ENCODE data around the gene ARHGDIB.

The ARHGDIB gene

DNA sequence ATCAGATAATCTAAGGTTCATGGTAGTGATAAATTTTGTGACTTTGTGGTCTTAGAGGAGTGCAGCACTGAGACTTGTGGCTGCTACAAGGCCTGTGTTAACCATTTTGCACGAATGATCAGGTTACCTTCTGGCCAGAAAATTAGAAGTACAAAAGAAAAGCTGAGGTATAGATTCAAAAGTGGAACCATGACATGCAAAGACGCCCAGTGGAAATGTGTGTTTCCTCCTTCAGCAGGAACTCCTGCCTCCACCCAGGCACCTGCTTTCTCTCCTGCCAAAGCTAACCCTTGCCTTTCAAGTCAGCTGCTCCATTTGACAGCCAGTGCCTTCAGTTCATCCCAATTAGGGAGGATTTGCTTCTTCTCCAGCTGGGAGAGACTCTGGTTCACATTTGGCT is 21.6 kb upstream of the ARHGDIB start:
- DNase-seq (ENCODE audit: low read depth in 2 of 2) = no peak

DNA sequence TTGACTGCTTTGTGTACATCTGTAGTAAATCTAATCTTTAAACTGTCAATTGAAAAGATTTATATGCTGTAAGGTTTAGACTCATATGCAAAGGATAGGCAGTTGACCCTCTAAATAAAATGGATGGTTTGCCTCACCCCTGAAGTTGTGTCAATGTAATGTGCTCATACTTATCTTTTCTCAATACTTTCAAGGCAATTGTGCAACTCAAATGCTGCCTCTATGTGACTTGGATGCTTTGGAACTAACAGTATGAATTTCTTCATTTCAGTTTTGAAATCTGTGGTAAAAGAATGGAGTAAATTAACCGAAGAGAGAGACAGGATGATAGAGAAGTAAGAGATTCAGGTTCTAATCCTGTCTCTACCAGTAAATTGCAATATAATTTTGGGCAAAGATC is 21.2 kb upstream of the ARHGDIB start:
- no peak for DNase-seq (ENCODE audit: low read depth in 2 of 2)

DNA sequence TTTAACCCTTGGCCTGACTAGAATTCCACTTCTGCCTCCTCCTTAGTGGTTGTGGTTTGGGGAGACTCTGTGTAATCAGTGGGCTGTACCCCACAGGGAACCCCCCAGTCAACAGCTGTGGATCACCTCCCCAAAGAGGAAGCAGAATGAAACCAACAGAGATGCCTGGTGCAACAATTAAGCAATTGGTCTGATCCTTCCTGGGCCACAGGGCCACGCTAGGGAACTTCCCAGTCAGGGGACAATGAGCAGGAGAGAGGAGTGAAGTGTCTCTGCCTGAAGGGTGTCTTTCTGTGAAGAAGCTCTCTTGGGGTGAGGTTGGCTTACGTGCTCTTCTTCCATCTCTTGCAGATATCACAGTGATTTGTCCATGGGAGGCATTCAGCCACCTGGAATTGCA is 19.6 kb upstream of the ARHGDIB start:
- DNase-seq (ENCODE audit: low read depth in 2 of 2) = no peak

DNA sequence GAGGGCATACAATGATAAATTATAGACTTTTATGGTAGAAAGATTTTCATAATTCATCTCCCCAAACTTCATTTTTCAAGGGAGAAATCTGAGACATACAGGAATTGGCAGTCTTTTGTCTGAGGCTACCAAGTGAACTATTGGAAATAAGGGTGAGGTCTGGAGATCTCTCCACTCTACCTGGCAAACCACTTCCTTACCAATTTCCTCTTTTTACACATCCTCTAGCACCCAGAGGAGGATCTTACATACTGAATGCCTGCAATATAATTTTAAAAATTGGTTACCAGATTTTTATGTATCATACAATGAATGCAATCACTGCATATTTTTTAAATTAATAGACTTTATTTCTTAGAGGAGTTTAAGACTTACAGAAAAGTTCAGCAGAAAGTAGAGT is 18.1 kb upstream of the ARHGDIB start:
- no peak for DNase-seq (ENCODE audit: low read depth in 2 of 2)

DNA sequence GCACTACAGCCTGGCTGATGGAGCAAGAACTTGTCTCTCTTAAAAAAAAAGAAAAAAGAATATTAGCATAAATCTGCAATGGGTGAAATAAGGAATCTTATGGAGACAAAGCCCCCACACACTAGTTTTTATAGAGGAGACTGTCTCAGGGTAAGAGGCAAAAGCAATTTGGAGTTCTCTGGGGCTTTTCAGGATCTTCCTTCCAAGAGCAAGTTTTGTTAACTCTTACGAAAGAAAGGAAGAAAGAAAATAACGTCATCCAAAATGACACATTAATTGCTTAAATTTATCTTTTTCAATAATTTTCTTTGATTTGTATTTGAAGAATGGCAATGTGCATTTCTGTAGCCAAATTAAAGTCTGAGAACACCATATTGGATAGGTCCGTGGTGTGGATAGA is 15.3 kb upstream of the ARHGDIB start:
- DNase-seq (ENCODE audit: low read depth in 2 of 2) = no peak

DNA sequence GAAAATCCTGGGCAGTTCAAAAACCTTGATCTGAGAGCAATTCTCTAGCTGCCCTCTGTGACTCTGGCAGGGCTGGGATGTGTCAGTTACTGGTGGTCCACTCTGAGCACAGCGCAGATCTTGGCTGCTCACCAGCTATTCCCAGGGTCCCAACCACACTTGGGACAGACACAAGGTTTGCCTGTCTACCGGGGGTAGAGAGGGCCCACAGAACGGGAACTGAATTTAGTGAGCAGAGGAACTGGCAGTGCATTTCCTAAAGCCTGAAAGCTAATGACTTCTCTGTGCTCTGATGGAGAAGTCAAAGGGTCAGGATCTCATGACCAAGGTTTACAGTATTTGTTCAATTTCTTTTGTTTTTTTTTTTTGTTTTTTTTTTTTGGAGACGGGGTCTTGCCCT is 14.1 kb upstream of the ARHGDIB start:
- no peak for DNase-seq (ENCODE audit: low read depth in 2 of 2)

DNA sequence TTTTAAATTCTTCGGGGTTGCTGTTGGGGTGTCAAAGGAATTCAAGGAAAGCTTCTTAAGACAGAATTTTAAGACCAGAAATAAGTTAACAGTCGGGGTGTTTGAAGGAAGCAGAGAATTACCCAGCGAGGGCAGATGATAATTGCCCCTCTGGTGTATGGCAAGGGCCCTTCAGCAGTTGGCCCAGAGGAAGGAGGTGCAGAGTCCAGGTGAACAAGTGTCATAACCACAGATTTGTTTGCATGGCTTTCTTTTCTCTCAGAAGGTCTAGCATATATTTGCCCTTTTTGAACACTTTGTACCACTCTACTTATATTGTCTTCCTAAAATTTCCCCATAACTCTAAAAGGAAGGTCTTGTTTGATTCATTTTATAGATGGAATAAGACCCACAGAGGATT is 13.2 kb upstream of the ARHGDIB start:
- DNase-seq (ENCODE audit: low read depth in 2 of 2) = no peak

DNA sequence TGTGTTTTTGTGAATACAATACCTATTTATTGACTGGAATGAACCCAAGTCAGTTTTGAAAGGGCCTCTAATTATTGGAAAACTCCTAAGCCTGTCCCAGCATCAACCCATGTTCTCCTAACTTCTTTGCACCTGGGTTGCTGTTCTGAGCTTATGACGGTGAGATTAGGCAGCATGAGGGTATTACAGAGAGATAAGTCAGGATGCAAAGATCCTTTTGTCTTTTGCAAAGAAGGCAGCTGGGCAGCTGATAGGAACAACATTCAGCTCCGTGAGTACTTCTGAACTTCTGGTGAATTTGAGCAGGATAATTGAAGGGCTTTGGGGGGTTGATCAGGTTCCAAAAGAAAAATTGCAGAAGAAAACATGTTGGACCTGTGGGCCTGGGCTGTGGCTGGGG is 11.4 kb upstream of the ARHGDIB start, which contains the start of gene PDE6H:
Gene PDE6H (plus strand): TSS at position 227 of the 400 bp plus-strand sequence. CDS start 4,971 bp downstream, outside the sequence.
- no peak for DNase-seq (ENCODE audit: low read depth in 2 of 2)

DNA sequence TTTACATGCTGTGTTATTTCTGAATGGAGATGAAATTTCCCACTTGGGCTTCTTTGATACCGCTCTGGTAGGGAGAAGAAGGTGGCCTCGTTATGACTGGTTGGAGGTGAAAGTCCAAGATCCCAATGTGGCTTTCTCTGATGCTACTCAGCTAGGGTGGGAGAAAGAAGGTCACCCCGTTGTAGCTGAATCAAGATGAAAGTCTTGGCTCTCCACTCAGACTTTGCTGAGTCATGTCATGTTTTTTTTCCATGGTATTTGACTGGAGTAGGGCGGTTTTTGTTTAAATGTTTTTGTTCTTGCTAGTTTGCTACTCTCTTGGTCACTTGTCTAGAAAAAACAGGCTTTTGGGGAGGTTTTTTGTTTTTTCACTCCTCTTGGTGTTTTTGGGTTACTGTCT is 9.1 kb upstream of the ARHGDIB start:
- no peak for DNase-seq (ENCODE audit: low read depth in 2 of 2)

DNA sequence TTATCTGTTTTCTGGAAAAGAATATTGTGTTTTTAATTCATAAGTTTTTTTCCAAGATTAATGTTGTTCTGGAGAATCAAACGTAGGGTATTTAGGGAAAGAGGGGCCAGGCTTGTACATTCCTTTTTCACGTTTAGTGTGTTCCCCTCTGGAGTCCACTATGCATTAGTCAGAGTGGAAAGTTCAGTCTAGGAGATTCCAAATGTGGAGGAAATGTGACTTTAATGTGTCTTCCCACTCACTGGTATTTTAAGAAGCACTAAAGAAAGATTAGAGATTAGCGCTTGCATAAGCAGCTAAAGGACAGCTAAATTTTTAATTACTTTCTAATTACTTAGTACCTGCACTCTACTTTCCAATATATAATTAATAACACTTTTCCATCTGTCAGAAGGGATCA is 7.1 kb upstream of the ARHGDIB start:
- DNase-seq (ENCODE audit: low read depth in 2 of 2) = no peak

DNA sequence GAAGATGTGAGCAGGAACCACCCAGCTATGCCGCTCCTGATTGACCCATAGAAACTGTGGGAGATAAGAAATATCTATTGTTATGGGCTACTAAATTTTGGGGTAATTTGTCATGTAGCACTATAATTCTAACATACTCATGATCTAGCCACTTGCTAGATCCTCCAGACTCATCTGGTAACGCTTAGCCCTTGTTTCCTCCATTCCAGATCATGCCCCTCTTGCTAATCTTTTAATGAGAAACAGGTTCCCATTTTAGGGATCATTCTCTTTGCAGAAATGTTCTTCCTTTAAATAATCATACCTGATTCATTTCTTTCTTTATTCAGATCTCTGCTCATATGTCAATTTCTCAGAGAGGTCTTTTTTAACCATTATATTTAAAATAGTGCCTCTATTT is 3.8 kb upstream of the ARHGDIB start:
- DNase-seq (ENCODE audit: low read depth in 2 of 2) = no peak

DNA sequence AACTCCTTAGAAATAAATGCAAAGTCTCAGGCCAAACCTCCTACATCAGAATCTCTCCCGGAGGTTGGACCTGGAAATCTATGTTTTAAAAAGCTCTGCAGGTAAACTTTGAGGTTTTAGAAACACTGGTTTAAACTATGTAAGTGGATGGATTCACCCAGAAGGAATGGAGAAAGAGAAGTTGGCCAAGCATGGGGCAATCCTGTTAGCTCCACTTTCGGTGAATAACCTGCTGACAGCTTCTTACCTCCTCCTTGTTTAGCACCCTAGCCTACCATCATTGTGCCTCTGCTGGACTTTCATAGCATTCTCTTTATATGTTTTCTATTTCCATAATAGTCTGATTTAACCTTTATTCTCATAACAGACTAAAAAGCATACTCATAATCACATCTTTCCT is 3.0 kb upstream of the ARHGDIB start:
- DNase-seq (ENCODE audit: low read depth in 2 of 2) = no peak

DNA sequence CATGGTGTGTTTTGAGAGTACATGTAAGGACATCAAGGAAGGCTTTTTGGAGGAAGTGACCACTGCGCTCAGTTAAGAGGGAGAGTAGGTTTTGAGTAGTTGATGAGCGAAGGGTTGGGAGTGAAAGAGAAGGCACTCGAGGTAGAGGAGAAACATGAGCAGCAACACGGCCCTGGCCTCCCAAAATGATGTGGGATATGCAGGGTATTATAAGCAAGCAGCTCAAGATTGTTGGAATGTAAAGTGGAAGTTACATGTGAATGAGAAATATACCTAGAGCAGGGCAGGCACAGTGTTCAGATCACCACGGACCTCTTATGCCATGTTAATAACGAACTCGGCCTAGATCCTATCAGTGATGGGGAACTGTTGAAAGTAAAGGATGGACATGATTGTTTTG is 2.1 kb upstream of the ARHGDIB start:
- no peak for DNase-seq (ENCODE audit: low read depth in 2 of 2)

DNA sequence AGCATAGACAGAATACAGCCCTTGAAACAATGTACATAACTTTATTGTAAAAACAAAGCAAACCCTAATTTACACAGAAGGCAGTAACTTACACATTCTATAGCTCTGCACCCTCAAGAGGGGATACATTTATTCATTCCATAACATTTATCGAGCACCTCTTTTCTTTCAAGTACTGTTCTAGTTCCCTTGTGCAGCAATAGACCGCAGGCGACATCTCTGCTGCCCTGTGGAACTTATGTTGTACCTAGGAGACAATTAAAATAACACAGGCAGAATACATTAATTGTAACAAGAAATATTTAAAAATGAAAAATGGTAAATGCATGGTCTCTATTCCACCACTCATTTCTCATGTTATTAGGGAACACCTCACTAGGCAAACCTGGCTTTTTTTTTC is 1.4 kb upstream of the ARHGDIB start:
- no peak for DNase-seq (ENCODE audit: low read depth in 2 of 2)

DNA sequence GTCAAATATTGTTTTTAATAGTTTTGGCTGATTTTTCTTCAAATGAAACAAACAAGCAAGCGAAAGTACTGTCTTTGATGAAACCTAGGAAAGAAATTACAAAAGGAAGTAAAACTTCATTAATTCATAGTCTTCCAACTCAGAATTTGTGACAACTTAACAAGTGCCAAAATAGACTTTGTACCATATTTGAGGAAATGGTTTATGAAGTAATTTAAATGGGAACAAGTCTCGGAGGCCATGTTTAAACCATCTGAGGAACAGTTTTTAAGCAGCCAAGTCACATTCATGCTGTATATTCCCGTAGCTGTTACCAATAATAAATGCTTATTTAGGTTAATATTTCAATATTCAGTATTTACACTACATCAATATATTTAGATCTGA is 745 bp upstream of the ARHGDIB start:
- DNase-seq (ENCODE audit: low read depth in 2 of 2) = no peak

DNA sequence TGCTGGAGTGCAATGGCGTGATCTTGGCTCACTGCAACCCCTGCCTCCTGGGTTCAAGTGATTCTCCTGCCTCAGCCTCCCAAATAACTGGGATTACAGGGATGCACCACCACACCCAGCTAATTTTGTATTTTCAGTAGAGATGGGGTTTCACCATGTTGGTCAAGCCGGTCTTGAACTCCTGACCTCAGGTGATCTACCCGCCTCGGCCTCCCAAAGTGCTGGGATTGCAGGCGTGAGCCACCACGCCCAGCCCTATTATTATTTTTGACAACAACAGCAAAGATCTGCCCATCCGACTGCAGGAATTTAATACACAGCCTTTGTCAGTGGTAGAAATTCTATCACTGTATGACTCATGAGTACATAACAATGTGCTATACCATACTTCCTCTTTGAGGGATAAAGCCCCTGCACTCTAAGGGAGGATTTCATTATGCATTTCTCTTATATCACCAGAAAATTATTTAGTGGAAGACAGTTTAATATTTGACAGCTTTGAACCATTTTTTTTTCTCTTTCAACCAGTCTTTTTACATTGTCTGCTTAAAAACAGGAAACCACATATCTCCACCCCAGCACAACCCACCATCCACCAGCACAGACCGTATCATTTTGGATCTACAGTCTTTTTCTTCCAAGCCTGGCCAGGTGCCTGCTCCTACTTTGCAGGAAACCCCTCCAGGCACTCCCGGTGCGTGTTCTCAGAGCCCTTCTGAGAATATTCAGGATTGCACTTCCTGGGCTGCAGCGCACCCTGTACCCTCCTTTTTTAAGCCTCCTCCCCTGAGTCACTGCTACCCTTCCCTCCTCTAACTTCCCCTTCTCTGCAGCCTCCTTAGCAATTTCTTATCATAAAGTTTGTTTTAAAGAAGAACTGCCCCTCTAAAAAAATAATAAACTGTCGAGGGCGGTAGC is 594 bp downstream of the ARHGDIB start:
- no peak for DNase-seq (ENCODE audit: low read depth in 2 of 2)

DNA sequence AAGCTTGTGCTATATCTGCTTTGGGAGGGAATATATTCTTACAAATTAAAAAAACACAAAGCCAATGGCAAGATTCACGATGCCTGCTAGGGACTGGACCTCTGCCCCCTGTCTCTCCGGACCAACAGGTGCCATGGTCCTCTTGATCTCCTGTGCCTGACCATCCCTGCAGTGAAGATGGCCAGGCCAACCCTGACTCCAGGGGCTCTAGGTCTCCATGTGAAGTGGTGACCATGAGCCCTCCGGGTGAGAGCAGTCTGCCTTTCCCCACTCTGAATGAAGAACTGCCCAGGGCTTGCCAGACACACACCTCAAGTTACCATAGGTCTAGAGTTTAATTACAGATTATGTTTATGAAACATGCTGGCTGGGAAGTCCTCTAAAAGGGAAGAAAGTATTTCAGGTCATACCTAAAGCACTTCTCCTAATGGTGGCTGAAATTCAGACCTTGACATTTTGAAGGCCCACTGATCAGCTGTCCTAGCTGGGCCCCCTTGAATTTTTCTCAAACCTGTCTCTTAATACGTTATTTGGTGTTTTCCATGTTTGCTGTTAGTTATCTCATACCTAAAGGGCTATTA is 1.4 kb downstream of the ARHGDIB start:
- no peak for DNase-seq (ENCODE audit: low read depth in 2 of 2)

DNA sequence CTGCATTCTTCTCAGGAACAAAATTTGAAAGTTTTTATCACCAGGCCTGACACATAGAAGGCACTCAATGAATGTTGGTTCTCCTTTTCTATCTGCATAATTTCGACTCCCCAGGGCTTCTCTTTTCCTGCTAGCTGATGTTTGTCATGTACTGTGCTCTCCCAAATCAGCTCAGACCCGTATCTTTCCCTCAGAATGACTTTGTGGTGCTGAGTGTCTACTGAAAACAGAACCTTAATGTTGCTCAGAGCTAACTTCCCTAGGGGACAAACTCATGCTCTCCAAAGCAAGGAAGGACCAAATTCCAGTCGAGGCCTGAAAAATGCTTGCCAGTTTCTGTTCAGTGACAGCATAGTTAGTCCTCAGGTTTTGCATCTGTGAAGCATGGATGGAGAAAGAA is 1.9 kb downstream of the ARHGDIB start:
- no peak for DNase-seq (ENCODE audit: low read depth in 2 of 2)

DNA sequence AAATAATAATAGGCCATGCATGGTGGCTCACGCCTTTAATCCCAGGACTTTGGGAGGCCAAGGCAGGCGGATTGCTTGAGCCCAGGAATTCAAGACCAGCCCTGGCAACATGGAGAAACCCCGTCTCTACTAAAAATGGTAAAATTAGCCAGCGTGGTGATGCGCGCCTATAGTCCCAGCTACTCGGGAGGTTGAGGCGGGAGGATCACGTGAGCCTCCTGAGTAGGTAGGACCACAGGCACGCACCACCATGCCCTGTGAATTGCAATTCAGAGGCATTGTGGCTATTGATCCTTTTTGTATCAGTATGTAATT is 2.3 kb downstream of the ARHGDIB start:
- no peak for DNase-seq (ENCODE audit: low read depth in 2 of 2)

DNA sequence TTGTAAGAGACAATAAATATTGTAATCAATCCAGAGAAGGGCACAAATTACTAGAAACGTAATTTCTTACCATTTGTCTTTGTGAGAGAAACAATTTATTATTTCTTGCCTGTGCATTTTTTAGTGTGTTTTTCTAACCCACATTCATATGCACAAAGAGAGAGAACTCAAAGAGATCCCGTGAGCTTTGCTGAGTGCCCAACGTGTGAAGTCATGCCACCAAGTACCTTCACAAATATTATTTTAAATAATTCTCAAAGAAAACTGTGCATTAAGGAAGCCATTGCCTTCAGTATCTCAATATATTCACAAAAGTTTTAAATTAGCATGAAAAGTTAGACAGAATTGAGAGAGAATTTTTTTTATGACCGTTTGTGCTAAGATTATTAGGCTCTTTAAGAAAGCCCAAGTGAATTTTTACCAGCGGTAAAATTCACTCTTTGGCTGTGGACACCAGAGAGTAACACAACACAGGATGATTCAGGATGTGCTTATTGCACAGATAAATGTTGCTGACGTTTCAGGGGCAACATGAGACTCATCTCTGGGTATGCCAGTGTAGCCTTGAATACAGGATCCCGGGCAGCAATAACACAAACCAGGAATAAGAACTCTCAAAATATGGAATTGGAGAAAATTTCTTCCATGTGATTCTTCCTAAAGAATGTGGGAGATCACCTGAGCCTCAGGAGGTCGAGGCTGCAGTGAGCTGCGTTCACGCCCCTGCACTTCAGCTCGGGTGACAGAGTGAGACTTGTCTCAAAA is 2.9 kb downstream of the ARHGDIB start:
- DNase-seq (ENCODE audit: low read depth in 2 of 2) = no peak

DNA sequence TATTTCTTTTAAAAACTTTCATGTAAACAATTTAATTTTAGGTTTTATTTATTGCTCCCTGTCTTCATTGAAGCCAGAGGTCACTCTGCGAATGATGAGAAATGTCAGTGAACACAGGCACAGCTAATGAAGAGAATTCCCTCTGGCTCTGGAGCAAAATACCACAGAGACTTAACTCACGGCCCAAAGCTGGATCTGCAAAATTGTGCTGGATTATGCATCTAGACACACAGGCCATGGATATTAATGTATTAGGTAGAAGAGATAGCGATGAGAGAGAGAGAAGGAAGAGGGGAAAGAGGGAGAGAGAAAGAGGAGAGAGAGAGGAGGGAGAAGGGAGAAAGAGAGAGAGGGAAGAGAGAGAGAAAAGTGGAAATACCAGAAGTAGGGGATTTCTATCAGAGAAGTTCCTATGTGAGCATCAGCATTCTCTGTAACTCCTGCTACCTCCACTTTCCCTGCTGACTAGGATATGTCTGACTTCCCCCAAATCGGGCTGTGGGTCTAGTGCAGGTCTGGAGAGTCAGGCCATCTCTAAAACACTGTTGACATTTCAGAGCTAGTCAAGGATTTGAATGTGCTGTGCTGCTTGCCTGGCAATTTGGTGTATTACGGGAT is 3.7 kb downstream of the ARHGDIB start:
- DNase-seq (ENCODE audit: low read depth in 2 of 2) = no peak

DNA sequence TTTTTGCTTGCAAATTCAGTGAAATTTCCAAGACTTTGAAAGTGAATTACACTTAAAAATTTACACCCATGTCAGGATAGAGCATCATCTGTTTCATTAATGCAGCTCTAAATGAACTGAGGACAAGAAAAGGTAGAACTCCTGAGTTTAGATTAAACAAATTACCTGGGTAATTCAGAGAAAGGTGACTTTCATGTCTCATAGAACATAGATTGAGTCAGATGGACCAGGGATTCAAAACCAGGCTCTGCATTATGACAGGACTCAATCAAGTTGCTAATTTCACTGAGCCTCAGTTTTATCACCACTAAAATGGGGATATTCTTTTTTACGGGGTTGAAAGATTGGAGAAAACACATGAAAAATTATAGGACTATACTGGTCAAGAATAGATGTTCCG is 4.5 kb downstream of the ARHGDIB start:
- no peak for DNase-seq (ENCODE audit: low read depth in 2 of 2)
